ENCODE data around the gene S100A2.
"Not testable (repeated sequence)": the region's sequence is repeated elsewhere in the genome, so short reads cannot be mapped to it uniquely, and the experiment has no call there.

Gene S100A2

GRCh38 chr1:153563483-153563901, 2.2 kb downstream of the S100A2 start:
- no peak for DNase-seq (ENCODE audit: low spot score)

DNA sequence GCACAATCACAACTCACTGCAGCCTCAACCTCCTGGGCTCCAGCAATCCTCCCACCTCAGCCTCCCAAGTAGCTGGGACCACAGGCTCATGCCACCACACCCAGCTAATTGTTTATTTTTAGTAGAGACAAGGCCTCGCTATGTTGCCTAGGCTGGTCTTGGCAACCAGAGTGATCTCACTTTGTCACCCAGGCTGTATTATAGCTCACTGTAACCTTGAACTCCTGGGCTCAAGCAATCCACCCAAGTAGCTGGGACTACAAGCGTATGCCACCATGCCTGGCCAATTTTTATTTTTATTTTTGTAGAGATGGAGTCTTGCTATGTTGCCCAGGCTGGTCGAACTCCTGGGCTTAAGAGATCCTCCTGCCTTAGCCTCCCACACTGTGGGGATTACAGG, 3.6 kb downstream of the S100A2 start:
- DNase-seq (ENCODE audit: low spot score), result not testable (repeated sequence)

DNA sequence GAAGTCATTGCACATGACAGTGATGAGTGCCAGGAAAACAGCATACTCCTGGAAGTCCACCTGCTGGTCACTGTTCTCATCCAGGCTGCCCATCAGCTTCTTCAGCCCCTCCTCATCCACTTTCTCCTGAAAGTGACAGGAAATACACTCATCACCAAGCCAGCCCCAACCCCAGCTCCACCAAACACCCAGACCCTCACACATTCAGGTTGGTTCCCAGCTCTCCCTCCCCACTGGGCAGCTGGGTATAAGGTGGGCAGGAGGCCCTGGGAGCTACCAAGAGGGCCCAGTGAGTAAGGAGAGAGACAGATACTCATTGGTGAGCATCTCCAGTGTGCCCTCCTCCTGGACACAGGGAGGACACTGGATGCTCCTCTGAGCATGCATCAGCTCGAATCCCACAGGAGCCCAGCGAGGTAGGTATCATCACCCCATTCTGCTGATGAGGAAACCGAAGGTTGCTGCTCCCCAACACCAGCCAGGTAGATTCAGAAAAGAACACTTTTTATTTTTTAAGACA, 4.1 kb downstream of the S100A2 start:
- DNase-seq (ENCODE audit: low spot score), result no peak

DNA sequence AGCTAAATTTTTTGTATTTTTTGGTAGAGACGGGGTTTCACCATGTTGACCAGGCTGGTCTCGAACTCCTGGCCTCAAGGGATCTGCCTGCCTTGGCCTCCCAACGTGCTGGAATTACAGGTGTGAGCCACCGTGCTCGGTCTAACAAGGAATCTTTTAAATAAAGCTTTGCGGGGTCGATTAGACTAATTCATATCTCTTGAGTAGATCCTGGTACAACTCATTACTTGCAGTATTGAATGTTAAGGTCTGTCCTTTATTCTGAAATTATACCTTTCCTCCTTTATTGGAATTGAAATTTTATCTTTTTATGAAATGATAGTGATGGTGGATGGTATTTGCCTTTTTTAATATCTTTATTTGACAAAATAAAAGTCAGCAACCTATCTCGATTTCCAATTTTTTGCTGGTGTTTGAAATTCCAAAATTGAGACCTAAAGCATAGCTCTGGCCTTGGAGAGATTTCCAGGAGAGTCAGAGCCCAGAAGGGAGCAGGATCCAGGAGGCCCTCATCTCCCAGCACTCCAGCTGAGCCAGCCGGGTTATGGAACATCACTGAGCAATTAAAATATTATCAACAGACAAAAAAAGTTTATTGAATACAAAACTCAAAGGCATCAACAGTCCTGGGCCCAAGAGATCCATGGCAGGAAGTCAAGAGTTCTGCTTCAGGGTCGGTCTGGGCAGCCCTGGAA, 4.7 kb downstream of the S100A2 start:
- no peak for DNase-seq (ENCODE audit: low spot score)

DNA sequence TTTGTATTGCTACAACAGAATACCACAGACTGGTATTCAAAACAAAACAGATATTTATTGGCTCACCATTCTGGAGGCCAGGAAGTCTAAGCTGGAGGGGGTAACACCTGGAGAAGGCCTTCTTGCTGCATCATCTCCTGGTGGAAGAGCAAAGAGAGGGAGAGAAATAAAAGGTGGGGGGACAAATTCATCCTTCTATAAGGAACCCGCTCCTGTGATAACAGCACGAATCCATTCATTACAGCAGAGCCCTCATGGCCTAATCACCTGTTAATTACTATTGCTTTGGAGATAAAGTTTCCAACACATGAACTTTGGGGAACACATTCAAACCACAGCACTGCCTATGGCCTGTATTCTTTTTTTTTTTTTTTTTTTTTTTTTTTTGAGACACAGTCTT, 5.4 kb downstream of the S100A2 start:
- no peak for DNase-seq (ENCODE audit: low spot score)

GRCh38 chr1:153557877-153558276, 7.8 kb downstream of the S100A2 start:
- no peak for DNase-seq (ENCODE audit: low spot score)

DNA sequence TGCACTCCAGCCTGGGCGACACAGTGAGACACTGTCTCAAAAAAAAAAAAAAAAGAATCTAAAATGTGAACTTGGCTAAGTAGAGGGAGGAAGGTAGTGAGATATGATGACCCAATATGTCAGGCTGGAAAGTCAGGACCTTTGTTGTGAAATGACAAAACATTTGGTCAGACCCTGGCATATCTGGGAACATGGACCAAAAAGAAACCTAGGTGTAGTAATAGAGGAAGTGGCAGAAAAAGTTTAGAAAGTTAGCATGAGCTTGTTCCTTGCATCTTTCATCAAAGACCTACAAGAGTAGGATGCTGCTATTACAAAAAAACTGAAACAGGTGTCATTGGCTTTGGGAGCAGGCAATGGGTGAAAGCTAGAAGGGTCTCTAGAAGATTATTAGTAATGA, 9.3 kb downstream of the S100A2 start:
- no peak for DNase-seq (ENCODE audit: low spot score)

GRCh38 chr1:153553830-153554541, 11.7 kb downstream of the S100A2 start:
- DNase-seq (ENCODE audit: low spot score), result no peak

GRCh38 chr1:153553096-153553495, 12.5 kb downstream of the S100A2 start:
- DNase-seq (ENCODE audit: low spot score), result no peak

DNA sequence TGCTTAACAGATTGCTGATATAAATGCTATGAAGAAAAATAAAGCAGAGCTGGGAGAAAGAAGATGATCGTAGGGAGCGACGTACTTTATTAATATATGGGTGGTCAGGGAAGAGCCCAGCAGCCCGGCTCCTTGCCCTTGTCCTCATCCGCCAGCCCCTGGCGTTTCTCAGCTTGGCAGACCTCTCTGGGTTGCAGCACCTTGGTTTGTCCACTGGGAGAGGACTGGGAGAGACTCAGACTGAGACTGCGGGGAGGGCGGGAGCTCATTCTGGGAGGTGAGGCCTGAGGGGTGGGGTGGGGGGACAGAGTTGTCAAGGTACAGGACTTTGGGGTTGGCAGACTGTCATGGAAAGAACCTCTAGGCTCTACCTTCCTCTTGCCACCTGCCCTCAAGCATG, 13.3 kb downstream of the S100A2 start:
- no peak for DNase-seq (ENCODE audit: low spot score)

DNA sequence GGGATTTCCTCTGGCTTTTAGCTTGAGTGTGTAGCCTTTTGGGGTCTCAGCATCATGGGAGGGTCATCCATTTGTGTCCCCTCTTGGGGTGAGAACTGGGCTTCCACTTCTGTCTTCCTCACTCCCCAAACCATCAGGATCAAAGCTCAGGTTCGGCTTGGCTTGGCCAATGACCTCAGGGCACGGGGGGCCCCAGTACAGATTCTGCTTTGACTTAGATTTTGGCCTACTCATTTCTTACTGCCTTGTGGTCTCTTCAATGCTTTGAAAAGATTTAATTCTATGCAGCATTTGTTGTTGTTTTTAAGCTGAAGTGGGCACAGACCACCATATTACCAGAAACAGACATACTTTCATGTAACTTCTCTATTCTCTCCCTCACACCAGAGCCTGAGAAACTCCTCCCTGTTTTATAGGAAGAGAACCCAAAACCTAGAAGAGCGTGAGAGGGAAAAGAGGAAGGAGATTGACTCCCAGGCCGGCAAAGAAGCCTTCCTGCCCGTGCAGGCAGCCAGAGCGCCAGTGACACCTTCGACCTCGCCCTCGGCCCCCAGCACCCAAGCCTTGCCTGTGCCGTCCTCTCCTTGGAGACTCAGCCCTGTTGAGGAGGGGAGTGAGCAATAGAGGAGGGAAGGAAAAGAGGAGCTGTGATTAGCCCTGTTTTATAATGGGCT, 14.7 kb downstream of the S100A2 start:
- DNase-seq (ENCODE audit: low spot score), result no peak

DNA sequence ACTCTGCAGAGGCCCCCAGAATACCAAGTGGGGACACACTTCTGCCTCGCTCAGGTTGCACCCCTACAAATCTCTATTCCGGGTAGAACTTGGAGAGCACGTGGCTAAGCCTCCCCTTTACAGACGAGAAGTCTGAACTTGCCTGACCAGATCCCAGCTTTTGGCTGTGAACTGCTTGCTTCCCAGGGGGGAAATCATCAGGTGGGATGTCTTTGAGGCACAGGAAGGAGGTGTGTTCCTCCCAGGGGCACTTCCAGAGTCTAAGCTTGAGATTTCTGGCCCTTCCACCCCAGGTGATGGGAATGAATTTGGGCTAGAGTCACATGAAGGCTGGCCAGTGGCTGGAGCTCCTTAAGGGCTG, 15.3 kb downstream of the S100A2 start:
- DNase-seq (ENCODE audit: low spot score), result no peak

DNA sequence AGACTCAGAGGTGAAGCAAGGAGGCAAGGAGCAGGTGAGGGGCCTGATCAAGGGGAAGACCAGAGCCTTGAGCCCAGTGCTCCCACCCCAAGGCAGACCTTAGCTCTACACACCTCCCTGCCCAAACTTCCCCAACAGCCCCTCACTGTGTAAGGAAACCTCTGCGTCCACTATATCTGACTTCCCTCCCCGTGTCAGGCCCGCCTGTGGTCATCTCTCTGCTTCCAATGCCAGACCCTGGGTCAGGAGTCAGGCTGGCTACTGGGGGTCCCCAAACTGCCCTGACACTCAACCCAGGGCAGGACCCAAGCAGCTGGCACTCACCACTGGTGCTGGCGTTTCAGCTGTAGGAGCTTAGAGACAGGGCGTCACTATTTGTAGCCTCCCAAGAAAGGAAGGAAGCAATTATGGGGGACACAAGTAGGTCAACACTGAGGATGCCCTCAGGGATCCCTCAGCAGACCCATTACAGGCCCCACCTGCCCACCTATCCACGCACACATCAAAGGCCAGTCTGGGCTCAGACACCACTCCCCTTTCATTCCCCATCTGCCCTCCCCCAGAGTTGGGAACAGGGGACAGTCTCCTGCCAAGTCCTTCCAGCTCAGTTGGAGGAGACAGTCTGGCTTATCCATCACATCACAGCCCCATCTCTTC, 15.8 kb downstream of the S100A2 start:
- DNase-seq (ENCODE audit: low spot score), result no peak

GRCh38 chr1:153548722-153549688, 16.6 kb downstream of the S100A2 start, which contains the start of gene S100A3:
Gene S100A3, minus strand, starts transcription at chr1:153549258. Its CDS starts 773 bp downstream, at chr1:153548485.
- DNase-seq (ENCODE audit: low spot score), result no peak

DNA sequence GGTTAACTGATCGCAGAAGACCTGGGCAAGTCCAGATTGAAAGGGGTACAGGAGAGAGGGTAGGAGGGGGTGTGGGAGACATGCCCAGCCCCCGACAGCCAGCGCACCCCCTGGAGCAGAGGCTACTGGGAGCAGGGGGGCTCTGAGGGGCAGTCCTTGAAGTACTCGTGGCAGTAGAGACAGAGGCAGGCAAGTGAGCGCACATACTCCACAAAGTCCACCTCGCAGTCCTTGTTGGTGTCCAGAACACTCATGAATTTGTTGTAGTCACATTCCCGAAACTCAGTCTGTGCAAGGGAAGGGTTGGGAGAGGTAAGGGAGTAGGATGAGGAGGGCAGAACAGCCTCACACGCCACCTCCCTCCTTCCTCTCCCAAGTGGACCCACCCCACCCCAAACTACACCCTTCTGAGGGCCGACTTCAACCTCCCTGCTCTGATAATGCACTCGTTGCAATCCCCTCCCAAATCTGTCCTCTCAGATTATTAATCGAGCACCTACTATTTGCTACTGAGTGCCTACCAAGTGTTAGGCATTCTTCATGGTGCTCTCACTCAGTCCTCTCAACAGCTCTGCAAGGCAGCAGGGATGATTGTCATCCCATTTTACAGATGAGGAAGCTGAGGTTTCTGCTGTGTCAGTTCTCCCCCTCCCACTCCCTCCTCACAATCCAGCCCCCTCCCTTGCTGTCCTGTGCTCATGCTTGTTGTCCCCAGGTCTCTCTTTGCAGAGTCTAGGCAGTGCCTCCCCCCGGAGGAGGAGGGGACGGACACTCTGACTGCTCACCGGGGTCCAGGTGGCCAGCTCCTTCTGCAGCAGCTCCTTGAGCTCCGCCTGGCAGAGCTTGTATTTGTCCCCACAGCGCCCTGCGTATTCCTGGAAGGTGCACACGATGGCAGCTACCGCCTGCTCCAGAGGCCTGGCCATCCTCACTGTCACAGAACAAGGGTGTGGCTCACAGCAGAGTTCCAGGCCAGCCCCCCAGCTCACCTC, 17.8 kb downstream of the S100A2 start:
- DNase-seq (ENCODE audit: low spot score), result no peak

DNA sequence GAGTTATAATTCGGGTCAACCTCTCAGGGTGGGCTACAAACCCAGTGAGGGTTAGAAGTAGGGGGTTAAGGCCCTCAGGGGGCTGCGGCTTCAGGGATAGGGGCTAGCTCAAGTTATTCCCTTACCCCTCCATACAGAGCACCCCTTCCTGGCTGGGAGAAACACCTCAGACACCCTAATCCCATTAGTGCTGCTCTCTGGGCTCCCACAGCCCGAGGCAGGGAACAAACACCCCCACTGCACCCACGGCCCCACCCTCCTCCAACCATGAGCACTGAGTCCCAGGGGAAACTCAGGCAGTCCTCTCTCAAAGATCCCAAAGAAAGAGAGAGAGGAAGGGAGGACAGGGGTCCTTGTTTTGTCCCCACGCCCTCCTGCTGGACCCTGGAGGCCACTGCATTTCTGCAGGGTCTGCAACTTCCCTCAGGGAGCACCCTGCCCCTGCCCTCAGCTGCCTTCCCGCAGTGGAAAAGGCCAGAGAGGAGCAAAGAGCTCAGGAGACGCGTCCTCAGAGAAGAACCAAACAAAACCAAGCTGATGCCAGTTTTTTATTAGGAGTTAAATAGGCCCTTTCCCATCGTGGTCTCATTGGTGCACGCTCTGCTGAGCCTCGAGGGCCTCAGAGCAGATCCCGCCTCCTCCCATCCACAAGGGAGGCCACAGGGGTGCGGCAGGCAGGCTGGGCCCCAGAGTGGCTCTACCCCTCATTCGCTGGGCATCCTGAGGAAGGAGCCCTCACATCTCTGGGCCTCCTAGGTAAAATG, 18.7 kb downstream of the S100A2 start:
- DNase-seq (ENCODE audit: low spot score), result no peak

DNA sequence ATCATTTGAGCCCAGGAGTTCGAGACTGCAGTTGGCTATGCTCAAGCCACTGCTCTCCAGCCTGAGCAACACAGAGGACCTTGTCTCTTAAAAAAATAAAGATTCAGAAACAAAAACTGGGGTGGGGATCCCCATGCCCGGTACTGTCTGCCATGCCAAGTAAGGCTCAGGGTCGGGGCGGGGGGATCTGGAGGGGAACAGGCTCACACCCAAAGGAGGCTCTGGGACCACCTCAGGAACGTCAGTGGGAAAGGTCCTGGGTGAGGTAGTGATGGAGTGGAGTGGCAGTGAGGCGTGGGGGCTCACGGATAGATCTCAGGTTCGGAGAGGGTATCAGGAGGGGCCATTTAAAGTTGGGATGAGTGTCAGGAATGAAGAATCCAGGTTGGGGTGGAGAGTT, 19.3 kb downstream of the S100A2 start:
- no peak for DNase-seq (ENCODE audit: low spot score)

GRCh38 chr1:153545067-153546055, 20.3 kb downstream of the S100A2 start, which contains the start of gene S100A4:
Gene S100A4, minus strand, starts transcription at chr1:153545806. Its CDS starts 1,012 bp downstream, at chr1:153544794.
- DNase-seq (ENCODE audit: low spot score), result peak; percentile 93

All from CD4-positive, alpha-beta T cell treated with Interleukin-15 for 4 hours (primary cell).